Iris pigment epithelial cell (primary cell): Measurements from ENCODE around the gene IRAK2.

ENCODE experiments used
- DNase-seq: peaks from one replicate; pipeline ENCODE4 v3.0.0-alpha.2; 2011; ENCODE audit warnings: low read depth

Gene IRAK2

DNA sequence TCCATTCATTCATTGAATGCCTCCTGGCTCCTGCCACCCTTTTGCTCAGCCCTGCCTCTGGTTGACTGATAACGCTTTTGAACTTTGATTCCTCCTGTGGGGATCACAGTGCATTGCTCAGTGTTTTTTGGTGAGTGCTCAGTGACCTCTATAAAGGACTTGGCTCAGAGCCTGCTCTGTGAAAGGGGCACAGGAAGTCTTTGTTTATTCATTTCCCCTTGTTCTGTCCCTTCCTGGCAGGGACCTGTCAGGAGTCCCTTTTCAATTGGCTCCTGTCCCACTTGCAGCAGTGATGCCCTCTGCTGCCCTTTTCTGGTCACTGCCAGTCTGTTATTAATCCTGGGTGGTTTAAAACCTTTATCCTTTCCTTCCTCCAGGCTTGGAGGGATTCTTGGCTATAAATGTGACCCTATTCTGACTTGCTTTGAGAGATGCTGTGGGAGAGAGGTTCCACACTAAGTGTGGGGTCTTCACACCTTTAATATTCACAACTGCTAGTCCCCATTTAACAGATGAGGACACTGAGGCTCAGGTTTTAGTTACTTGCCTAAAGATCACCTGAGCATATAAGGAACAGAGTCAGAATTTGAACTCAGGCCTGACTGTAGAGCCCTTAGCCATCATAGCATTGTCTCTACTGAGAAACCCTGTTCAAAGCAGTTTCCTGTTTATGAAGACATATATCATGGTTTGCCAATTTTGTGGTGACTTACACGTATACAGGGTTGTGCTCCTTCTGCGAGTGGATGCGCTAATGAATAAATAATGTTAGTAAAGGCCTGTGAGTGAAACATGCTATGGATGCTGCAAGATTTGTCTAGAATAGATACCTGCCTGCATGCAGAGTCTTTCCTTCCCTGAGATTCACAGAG, 60.3 kb downstream of the IRAK2 start:
- peak; percentile 55 for DNase-seq

DNA sequence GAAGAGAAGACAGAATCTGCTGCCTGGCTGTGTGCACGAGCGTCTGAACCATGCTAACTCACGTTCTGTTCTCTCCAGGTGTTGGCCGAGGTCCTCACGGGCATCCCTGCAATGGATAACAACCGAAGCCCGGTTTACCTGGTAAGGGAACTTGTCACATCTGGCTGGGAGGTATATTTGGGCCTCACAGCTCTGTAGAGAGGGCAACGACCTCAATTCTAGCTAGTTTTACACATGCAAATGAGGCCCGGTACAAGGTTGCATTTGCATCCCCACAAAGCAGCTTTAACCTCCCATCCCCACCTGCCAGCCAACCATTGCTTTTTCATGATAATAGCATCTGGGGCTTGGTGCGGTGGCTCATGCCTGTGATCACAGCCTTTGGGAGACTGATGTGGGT, 61.6 kb downstream of the IRAK2 start:
- DNase-seq, result no peak

DNA sequence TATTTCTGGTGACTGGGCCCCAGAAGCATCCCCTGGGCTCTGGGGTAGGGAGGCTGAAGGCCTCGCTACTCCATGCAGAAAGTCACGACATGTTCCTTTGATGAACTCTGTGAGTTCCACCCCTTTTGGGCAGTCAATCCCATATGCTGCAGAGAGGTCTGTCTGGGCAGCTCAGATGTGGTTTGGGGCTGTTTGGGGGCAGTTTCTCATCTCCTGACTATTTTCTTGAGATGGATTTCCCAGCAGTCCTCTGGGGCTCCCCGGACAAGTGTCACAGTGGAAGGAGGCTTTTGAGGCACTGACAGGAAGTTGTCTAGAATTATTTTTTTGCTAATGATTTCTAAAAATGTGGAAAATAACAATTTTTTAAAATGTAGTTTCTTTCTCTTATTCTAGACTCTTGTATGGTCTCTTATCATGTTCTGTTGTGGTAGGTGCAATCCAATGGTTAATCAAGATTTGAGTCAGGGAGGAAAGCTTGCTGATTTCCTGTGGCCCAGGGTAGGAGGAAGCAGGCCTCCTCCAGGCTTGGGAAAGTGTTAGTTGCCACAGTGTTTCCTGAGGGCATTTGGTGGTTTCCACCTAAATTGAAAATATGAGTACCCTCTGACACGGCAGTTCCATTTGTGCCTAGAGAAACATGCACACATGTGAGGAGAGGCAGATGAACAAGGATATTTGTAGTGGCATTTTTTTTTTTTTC, 63.7 kb downstream of the IRAK2 start:
- peak; percentile 30 for DNase-seq

DNA sequence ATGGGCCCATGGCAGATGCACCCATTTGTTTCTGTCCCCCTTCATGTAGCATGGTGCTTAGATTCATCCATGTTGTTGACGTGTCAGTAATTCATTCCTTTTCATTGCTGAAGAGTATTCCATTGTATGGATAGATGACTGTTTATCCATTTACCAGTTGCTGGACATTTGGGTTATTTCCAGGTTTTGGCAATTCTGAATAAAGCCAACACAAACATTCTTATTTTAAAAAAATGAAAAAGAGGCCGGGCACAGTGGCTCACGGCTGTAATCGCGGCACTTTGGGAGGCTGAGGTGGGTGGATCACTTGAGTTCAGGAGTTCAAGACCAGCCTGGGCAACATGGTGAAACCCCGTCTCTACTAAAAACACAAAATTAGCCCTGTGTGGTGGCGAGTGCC, 64.9 kb downstream of the IRAK2 start:
- no peak for DNase-seq

DNA sequence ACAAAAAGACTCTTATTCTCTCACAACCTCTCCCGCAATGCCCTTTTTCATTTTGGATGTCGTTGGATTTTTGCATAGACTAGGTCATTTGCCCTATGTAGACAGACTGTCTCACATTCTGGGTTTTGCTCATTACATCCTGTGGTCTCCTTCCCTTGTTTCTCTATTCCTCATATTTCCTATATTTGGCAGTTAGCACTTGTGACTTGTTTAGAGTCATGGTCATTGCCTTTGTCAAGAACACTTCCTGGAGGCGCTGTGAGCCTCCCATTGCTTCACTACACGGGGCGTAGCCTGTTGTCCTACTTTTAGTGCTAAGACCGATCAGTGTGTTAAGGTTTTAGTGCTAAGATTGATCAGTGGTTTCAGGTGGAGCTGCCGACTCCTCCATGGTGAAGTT, 67.4 kb downstream of the IRAK2 start:
- DNase-seq, result no peak

DNA sequence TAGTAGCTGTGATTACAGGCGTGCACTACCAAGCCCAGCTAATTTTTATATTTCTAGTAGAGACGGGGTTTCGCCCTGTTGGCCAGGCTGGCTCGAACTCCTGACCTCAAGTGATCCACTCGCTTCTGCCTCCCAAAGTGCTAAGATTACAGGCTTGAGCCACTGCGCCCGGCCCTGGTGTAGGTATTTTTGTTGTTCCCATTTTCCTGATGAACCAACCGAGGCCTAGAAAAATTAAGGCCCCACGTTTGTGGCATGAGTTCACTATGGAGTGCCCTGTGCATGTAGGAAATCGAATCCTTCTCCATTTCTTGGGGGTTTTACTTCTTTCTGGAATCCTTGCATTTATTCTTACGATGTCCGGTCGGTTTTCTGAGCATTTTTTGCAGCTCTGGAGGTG, 69.3 kb downstream of the IRAK2 start:
- DNase-seq, result no peak

DNA sequence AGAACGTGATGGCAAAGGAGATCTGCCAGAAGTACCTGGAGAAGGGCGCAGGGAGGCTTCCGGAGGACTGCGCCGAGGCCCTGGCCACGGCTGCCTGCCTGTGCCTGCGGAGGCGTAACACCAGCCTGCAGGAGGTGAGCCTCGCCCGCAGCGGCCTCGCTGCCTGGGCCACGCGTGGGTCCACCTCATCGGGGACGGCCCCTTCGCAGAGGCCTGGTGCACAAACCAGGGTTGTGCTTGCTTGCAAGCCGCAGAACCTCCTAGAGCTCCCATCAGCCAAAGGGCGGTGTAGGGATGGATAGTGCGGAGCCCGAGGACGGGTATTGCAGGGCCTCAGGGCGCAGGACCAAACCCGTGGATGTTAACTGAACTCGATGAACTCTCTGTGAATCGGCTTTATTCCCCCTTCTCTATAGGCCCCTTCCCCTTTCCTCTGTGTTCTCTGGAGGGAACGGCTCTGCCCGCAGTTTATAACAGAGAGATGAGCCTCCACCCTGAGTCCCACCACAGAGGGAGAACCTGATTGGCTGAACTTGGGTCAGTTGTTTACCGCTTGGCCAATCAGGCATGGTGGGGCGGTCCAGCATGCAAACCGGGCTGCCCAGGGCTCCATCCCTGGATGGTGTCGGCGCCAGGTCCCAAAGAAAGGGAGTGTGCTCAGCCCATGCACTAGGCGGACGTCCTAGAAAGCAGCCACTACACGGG, 70.0 kb downstream of the IRAK2 start:
- no peak for DNase-seq

DNA sequence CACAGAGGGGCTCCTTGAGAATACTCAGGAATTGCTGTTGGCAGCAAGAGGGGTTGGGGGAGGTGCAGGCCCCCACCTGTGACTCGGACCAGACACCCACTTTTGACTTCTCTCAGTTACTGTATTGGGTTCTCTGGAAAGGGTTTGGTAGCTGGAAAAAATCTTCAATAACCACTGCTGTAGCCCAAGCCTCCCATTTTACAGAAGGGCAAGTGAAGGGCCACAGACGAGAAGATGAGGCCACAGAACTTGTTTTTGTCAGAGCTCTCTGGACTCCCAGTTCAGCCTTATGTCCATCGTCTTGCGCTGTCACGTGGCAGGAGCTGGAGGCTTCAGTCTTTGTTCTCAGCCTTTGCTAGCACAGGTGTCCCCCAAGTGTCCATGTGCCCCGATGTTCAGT, 70.8 kb downstream of the IRAK2 start:
- no peak for DNase-seq

DNA sequence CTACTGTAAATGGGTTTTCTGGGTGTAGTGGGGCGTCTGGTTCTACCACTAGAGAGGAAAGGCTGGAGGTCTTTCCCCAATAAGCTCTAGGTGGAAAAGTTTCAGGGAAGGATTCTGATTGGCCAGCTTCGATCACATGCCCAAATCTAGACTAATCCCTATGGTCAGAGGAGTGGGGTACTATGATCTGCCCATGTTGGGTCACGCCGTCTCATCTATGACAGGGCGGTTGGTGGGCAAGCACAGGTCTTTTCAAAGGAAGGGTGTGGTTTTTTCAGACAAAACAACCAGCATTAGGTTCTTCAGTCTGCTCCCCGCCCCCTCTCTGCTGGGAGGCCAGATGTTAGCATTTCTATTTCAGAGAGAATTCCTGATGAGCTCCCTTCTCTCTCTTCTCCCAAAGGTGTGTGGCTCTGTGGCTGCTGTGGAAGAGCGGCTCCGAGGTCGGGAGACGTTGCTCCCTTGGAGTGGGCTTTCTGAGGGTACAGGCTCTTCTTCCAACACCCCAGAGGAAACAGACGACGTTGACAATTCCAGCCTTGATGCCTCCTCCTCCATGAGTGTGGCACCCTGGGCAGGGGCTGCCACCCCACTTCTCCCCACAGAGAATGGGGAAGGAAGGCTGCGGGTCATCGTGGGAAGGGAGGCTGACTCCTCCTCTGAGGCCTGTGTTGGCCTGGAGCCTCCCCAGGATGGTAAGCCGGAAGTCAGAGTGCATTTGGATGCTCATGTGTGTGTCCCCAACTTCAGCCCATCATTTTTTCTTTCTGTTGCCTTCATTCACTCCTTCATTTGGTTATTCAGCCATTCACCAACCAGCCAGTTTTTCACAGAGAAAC, 73.8 kb downstream of the IRAK2 start:
- DNase-seq, result no peak

DNA sequence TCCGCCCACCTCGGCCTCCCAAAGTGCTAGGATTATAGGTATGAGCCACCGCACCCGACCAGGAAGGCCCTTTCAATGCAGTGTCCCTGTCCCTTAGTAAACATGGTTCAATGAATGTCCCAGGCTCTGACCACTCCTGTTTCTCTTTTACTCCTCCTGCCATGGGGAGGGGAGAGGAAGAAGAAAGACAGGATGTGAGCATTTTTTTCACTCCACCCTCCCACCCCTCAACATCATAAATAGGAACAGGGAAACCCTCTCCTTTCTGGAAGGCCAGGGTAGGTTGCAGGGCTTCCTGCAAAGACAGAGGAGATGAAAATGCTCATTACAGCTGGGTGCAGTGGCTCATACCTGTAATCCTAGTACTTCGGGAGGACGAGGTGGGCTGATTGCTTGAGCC, 76.1 kb downstream of the IRAK2 start:
- DNase-seq, result no peak

DNA sequence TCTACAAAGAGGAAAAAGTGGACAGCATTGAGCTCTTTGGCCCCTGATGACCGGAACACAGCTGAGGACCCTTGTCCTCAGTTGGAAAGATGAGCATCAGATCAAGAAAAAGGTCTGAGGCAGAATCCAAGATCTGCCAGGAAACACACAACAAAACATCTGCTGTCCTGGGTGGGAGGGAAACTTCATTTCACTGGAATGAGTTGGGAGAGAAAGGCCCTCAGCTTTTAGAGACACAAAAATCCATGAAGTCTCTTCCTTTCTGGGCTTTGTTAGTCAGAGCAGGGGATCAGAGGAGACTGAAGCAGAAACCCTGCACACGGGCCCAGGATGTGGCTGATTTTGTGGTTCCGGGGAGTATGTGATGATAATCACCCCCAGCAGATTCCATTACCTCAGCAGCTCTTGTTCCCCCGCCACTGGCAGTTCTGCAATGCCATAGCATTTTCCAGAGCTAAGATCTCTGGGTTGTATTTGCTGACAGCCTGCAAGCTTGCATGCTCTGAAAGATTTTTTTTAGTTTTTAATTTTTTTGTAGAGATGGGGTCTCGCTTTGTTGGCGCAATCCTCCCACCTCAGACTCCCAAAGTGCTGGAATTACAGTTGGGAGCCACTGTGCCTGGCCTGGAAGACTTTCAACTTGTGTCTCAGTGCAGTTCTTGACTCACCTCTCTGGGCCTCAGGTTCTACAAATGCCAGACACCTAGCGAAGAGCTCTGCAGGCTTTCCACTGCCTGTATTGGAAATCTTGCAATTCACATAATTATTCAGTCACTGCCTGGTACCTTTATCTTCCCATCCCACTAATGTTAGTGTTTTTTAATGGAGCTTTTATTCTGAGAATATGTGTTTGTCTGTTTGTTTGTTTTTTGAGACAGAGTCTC, 77.7 kb downstream of the IRAK2 start:
- DNase-seq, result peak; percentile 88

DNA sequence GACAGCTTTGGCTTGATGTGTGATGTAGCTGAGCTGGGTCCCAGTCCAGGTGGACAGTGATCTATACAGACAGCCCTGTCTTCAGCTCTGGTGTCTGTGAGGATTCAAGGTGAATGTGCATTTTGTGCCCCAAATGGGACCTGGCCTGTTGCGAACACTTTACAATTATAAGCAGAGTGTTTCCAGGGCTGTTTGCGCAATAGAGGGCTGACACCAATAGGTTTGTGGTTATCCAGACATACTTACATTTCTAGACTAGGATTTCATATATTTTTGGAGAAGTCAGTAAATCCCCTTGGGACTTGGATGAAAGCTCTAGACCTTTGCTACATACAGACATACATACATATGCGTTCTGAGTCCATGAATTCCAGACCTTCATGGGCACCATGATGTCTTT, 79.3 kb downstream of the IRAK2 start:
- DNase-seq, result no peak

DNA sequence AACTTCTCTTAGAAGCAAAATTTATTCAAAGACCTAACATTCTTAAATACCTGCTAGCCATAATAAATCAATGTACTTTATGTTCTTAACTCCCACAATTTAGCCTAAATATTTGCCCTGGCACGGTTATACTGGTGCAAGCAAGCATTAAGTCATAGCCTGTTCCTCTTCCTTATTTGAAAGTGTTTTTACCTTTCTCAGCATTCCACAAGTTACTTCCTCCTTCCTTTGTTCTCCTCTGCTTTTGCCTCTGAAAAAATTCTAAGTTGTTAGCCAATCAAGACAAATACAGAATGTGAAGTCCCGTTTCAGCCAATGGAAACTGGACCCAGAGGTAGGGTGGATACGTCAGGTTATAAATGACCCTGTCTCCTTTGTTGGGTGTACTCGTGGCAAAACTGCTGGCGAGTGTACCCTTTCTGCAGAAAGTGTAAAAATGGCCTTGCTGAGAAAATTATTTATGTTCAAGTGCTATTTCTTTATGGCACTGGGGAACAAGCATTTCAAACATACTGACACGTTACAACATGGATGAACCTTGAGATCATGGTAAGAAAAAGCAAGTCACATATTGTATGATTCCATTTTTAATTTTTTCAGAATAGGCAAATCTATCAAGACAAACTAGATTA, 80.5 kb downstream of the IRAK2 start:
- no peak for DNase-seq

DNA sequence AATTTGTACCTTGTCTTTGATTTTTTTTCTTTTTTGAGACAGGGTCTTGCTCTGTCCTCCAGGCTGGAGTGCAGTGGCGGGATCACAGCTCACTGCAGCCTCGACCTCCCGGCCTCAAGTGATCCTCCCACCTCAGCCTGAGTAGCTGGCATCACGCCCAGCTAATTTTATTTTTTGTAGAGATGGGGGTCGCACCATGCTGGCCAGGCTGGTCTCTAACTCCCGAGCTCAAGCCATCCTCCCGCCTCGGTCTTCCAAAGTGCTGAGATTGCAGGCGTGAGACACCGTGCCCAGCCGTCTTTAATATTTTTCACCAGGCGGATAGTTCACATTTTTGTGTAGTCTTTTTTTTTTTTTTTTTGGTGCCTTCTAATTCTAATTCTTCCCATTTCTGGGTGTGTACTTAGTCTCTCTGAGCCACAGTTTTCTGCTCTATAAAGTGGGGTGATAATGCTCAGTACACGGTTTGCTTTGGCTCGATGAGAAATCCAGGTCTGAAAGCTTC, 83.0 kb downstream of the IRAK2 start:
- no peak for DNase-seq

DNA sequence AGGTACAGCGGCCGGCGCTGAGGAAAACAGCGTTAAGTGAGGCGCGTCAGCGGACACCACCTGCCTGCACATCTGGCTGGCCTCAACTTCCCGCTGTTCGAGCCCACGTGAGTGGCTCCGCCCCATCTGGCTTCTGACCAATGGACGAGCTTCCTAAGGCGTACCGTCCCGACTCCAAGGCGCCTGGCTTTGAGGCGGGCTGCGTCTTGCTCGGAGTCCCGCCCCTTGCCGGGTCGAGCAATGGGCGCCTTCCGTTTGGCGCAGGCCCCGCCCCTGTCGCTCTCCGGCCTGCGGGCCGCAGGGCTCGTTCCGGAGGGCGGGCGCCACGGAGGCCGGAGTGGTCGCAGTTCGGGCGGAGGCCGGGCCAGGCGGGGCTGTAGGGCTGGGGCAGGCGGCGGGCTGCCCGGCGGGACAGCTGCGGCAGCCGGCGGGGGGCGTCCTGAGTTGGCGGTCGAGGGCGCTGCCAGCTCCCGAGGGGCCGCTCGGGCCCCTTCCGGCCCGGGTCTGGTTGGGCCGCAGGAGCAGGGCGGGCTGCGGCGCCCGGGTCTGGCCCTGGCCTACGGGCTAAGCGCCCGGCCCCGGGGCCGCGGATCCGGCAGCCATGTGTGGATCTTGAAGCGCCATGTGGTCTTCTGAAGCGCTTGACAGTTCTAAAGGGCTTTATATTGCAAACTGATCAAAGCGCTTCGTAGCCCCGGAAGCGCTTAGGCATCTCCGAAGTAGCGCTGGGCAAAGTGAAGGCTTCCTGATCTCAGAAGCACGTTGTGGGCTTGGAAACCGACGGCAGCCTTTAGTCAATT, 83.7 kb downstream of the IRAK2 start, which contains the start of gene TATDN2:
Gene TATDN2 (plus strand): TSS at position 276 of the 800 bp plus-strand sequence. CDS start 742 bp downstream, outside the sequence.
- DNase-seq, result peak; percentile 96

DNA sequence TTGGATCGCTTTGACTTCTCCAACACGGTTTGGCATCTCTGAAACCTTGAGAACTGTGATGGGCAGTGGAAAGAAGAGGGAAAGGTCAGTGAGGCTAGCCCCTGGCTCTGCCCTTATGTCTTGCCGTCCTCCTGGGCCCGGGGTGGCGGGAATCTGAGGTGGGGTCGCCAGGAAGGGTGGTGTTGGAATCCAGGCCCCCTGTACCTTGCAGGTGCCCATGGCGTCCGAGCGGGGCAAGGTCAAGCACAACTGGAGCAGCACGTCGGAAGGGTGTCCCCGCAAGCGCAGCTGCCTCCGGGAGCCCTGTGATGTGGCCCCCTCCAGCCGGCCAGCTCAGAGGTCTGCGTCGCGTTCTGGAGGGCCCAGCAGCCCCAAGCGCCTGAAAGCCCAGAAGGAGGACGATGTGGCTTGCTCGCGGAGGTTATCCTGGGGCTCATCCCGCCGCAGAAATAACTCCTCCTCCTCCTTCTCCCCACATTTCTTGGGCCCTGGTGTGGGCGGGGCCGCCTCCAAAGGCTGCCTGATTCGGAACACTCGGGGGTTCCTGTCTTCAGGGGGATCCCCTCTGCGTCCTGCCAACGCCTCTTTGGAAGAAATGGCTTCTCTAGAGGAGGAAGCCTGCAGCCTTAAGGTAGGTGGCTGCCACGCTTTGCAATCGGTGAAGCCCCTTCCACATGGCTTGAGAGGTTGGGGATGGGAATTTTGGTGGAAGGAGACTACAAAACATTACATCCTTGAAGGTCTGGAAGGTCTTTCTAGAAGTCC, 84.4 kb downstream of the IRAK2 start:
- DNase-seq, result no peak

DNA sequence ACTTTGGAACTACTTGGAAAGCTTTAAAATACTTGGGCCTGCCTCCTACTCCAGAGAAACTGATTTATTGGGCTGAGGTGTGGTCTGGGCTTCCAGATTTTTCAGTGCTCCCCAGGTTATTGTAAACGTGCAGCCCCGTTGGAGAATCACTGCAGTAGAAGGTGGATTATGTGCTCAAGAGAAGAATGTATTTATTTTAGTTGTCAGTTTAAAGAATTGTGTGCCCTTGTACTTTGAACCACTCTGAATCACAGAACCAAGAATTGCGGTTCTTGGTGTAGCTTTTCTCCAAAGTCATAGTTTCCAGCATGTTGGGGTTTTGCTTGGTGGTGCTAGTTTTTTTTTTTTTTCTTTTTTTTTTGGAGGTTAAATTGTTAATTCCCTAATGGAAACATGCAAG, 85.1 kb downstream of the IRAK2 start:
- DNase-seq, result peak; percentile 71

DNA sequence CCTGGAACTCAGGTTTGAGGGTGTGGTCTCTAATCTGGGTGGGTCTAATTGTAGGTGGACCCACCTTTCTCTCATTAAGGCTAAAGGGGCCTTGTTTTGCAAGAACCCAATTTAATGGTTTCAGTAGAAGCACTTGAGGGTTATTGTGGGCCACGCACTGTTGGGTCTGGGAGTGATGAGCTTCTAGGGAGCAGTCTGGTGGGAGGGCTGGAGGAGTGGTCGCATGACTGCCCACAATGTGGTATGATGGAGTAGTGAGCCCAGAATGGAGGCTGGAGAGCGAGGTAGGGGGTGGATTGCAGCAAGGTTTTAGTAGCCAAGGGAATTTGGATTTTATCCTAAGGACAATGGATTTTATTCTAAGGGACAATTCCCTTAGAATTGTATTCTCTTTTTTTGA, 86.3 kb downstream of the IRAK2 start:
- no peak for DNase-seq

DNA sequence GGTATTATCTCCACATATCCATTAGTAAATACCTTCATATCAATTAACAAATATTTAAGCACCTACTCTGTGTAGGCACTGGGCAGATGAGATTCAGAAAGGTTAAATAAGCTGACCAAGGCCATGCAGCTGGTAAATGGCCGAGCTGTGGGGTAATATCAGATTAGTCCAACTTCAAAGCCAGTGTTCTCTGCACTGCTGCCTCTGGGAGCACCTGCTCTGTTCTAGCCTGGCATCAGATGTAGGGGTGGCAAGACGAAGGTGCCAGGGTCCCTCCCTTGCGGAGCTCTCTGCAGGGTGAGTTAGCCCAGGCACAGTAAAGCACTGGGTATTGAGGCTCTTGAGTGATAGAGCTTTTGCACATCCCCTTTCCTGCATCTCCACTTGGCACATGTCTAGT, 89.0 kb downstream of the IRAK2 start:
- DNase-seq, result no peak
